Measurements from ENCODE around the gene MYO1H. TPM values are rescaled to one million over a fixed set of nuclear protein-coding genes. Genes with fewer than 3 reads are reported as not detected.
A peak's percentile ranks its signal among the peaks of the same experiment; 100 is the strongest.

MYO1H gene
- total RNA-seq, 1 donor from 2014 or later, result not detected

DNA sequence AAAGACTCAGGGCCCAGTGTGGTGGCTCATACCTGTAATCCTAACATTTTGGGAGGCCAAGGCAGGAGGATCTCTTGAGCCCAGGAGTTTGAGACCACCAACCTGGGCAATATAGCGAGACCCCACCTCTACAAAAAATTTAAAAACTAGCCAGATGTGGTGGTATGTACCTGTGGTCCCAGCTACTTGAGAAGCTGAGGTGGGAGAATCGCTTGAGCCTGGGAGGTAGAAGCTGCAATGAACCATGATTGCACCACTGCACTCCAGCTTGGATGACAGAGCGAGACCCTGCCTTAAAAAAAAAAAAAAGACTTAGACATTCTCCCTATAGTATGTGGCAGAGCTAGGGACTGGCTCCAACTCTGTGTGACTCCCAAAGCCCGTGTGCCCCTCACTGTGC lies 132.7 kb downstream of the MYO1H start:
- no peaks in the 10 kb centered on the region for H3K27me3 Mint-ChIP-seq (ENCODE audit: low read depth)
- no peak for DNase-seq (ENCODE audit: low read depth, low spot score)
- no peak overlapping the region for H3K27ac Mint-ChIP-seq (ENCODE audit: unreplicated experiment)
- H3K4me3 Mint-ChIP-seq, result peak overlapping the region; percentile 54
- H3K9me3 Mint-ChIP-seq, result no peaks in the 10 kb centered on the region
- H3K4me1 Mint-ChIP-seq, result peaks cover 34% of the 10 kb centered on the region
- TF ChIP-seq, protein P1, sequence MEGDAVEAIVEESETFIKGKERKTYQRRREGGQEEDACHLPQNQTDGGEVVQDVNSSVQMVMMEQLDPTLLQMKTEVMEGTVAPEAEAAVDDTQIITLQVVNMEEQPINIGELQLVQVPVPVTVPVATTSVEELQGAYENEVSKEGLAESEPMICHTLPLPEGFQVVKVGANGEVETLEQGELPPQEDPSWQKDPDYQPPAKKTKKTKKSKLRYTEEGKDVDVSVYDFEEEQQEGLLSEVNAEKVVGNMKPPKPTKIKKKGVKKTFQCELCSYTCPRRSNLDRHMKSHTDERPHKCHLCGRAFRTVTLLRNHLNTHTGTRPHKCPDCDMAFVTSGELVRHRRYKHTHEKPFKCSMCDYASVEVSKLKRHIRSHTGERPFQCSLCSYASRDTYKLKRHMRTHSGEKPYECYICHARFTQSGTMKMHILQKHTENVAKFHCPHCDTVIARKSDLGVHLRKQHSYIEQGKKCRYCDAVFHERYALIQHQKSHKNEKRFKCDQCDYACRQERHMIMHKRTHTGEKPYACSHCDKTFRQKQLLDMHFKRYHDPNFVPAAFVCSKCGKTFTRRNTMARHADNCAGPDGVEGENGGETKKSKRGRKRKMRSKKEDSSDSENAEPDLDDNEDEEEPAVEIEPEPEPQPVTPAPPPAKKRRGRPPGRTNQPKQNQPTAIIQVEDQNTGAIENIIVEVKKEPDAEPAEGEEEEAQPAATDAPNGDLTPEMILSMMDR (conservative IDR thresholded peaks at IDR 0.05), result no peak
- no peaks in the 10 kb centered on the region for H3K36me3 Mint-ChIP-seq (ENCODE audit: low read depth)

DNA sequence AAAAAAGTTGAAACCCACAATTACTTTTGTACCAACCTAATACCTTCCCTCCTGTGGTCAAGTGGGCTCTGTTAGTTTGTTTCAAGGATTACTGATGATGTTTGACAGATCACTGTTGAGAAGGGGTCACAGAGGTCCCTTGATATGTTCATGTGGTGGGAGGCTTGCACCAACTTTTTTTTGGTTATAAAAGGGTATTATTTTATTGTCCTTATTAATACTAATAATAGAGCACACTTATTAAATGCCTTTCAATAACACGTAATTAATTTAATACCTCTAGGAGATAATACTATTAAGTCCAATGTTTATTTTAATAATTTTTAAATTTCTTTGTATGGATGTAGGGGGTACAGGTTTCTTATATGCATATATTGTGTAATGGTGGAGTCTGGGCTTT lies 134.2 kb downstream of the MYO1H start:
- Mint-ChIP-seq H3K4me1 (peaks cover 19% of the 10 kb centered on the region), H3K9me3 (no peaks in the 10 kb centered on the region)
- DNase-seq (ENCODE audit: low read depth, low spot score), result no peak

DNA sequence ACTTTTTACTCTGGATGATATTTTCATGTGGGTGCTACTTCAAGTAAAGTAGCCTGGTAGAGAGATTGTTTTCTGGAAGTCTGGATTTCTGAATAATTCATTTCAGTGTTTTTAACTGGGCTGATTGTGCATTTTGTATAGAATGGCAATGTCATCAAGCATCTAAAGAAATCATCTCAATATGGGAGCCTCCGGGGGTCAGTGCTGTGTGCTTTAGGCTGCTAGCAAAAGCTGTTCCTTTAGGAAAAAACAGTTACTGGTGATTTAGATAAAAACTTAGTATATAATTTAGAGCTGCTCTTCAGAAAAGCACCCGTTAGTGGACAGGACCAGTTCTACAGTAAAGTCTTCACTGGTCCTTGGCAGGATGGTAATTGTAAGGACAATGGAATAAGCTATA lies 134.8 kb downstream of the MYO1H start:
- TF ChIP-seq, protein P1 (conservative IDR thresholded peaks at IDR 0.05), result no peak
- no peaks in the 10 kb centered on the region for H3K36me3 Mint-ChIP-seq (ENCODE audit: low read depth)
- H3K4me3 Mint-ChIP-seq, result no peak overlapping the region
- peaks cover 13% of the 10 kb centered on the region for H3K4me1 Mint-ChIP-seq
- no peak for DNase-seq (ENCODE audit: low read depth, low spot score)
- no peaks in the 10 kb centered on the region for H3K27me3 Mint-ChIP-seq (ENCODE audit: low read depth)
- no peaks in the 10 kb centered on the region for H3K9me3 Mint-ChIP-seq
- H3K27ac Mint-ChIP-seq (ENCODE audit: unreplicated experiment), result no peak overlapping the region

More for the DNA sequence above, 134.2 kb downstream of the MYO1H start:
- TF ChIP-seq, protein P1 (conservative IDR thresholded peaks at IDR 0.05), result no peak
- H3K27me3 Mint-ChIP-seq (ENCODE audit: low read depth), result no peaks in the 10 kb centered on the region
- H3K36me3 Mint-ChIP-seq (ENCODE audit: low read depth), result no peaks in the 10 kb centered on the region
- H3K27ac Mint-ChIP-seq (ENCODE audit: unreplicated experiment), result no peak overlapping the region
- H3K4me3 Mint-ChIP-seq, result no peak overlapping the region

DNA sequence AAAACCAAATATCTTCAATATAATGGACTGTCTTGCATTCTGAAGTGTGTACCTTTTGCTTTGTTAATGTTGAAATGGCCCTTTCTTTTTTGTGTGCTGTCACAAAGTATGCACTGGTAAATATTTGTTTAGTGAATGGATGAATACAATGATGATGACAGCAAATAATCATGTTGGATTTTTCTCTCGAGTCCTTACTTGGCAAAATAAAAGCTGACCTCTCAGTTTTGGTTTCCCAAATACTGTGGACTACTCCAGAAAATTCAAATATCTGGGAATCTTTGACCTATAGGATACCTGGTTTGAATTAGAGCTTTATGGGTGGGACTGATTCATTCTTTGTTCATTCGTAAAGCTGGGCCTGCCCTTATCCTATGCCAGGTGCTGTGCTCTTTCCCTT lies 135.2 kb downstream of the MYO1H start:
- H3K36me3 Mint-ChIP-seq (ENCODE audit: low read depth), result no peaks in the 10 kb centered on the region
- H3K27ac Mint-ChIP-seq (ENCODE audit: unreplicated experiment), result no peak overlapping the region
- H3K4me1 Mint-ChIP-seq, result peaks cover 13% of the 10 kb centered on the region
- TF ChIP-seq, protein P1 (conservative IDR thresholded peaks at IDR 0.05), result no peak
- DNase-seq (ENCODE audit: low read depth, low spot score), result no peak
- no peaks in the 10 kb centered on the region for H3K27me3 Mint-ChIP-seq (ENCODE audit: low read depth)
- H3K4me3 Mint-ChIP-seq, result no peak overlapping the region
- H3K9me3 Mint-ChIP-seq, result no peaks in the 10 kb centered on the region

DNA sequence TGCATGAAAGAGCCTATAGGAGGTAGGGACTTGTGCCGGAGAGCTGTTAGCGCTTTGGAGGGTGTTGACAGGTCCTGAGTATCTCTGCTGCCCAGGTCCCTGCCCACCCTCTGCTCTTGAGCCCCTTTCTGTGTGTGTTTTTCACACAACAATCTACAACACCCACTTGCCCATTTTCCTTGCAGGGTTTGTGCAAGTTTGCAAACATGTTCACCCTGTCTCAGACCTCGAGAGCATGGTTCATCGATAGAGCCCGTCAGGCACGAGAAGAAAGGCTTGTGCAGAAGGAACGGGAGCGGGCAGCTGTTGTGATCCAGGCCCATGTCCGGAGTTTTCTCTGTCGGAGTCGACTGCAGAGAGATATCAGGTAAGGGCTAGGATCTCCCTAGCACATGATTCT lies 135.6 kb downstream of the MYO1H start:
- DNase-seq (ENCODE audit: low read depth, low spot score), result no peak
- Mint-ChIP-seq H3K4me3 (no peak overlapping the region), H3K4me1 (peaks cover 8% of the 10 kb centered on the region), H3K27ac (ENCODE audit: unreplicated experiment) (no peak overlapping the region), H3K36me3 (ENCODE audit: low read depth) (no peaks in the 10 kb centered on the region), H3K27me3 (ENCODE audit: low read depth) (no peaks in the 10 kb centered on the region), H3K9me3 (no peaks in the 10 kb centered on the region)
- TF ChIP-seq, protein P1 (conservative IDR thresholded peaks at IDR 0.05), result no peak

DNA sequence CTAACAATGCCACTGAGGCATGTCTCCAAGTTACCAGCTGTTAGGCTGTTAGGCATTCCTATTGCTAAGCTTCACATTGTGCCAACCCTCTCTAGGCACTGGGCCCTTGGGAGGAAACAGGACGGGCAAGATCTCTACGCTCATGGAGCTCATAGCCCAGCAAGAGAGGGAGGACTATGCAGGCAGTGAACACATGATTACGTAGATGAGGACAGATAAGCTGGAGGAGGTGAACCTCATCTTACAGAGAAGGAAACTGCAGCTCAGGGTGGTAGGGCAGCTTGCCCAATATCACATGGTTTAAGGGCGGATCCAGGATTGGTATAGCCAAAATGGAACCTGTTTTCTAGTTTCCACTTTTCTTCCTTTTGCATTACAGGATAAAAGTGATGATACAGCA lies 137.5 kb downstream of the MYO1H start:
- Mint-ChIP-seq H3K27me3 (ENCODE audit: low read depth) (no peaks in the 10 kb centered on the region), H3K36me3 (ENCODE audit: low read depth) (peaks cover 2% of the 10 kb centered on the region), H3K4me1 (no peaks in the 10 kb centered on the region), H3K27ac (ENCODE audit: unreplicated experiment) (no peak overlapping the region), H3K4me3 (no peak overlapping the region), H3K9me3 (no peaks in the 10 kb centered on the region)
- TF ChIP-seq, protein P1 (conservative IDR thresholded peaks at IDR 0.05), result no peak
- DNase-seq (ENCODE audit: low read depth, low spot score), result no peak
